GM11168 (cell line): ENCODE results near the gene CIBAR2.

Experiments used
- in situ Hi-C: fragments of 300-500 bp; cut with MboI; formaldehyde crosslinking; loops from one replicate; pipeline ENCODE4 v1.12.0; 2022; ENCODE audit warnings: low sequenced_read_pairs; ENCODE audit not compliant: unreplicated experiment

The CIBAR2 gene

GRCh38 chr16:85105475-85105874 is 6.8 kb downstream of the CIBAR2 start:
- in situ Hi-C loops = no loop called here

- in situ Hi-C loops = no loop called here
Observed at GRCh38 chr16:85104821-85105391, 7.4 kb downstream of the CIBAR2 start.

GRCh38 chr16:85104147-85104546 is 8.1 kb downstream of the CIBAR2 start:
- in situ Hi-C loops = no loop called here

- in situ Hi-C loops = no loop called here
Observed at GRCh38 chr16:85103114-85104079, 8.9 kb downstream of the CIBAR2 start.

- in situ Hi-C loops = no loop called here
Observed at GRCh38 chr16:85101956-85102630, 10.2 kb downstream of the CIBAR2 start.

- in situ Hi-C loops = no loop called here
Observed at GRCh38 chr16:85100265-85100664, 12.0 kb downstream of the CIBAR2 start.

GRCh38 chr16:85098565-85098964 is 13.7 kb downstream of the CIBAR2 start:
- in situ Hi-C loops = no loop called here

GRCh38 chr16:85096921-85097320 is 15.4 kb downstream of the CIBAR2 start:
- in situ Hi-C loops = no loop called here

- in situ Hi-C loops = no loop called here
Observed at GRCh38 chr16:85094812-85095211, 17.5 kb downstream of the CIBAR2 start.

- in situ Hi-C loops = no loop called here
Observed at GRCh38 chr16:85094176-85094805, 18.0 kb downstream of the CIBAR2 start.

GRCh38 chr16:85093705-85094104 is 18.6 kb downstream of the CIBAR2 start:
- in situ Hi-C loops = no loop called here

- in situ Hi-C loops = no loop called here
Observed at GRCh38 chr16:85092851-85093250, 19.4 kb downstream of the CIBAR2 start.

GRCh38 chr16:85092309-85092708 is 20.0 kb downstream of the CIBAR2 start:
- in situ Hi-C loops = no loop called here

GRCh38 chr16:85091522-85091910 is 20.8 kb downstream of the CIBAR2 start:
- in situ Hi-C loops = no loop called here

- in situ Hi-C loops = no loop called here
Observed at GRCh38 chr16:85090873-85091521, 21.3 kb downstream of the CIBAR2 start.

- in situ Hi-C loops = no loop called here
Observed at GRCh38 chr16:85090181-85090580, 22.1 kb downstream of the CIBAR2 start.

- in situ Hi-C loops = no loop called here
Observed at GRCh38 chr16:85089525-85089924, 22.7 kb downstream of the CIBAR2 start.

- in situ Hi-C loops = no loop called here
Observed at GRCh38 chr16:85088570-85089199, 23.6 kb downstream of the CIBAR2 start.

GRCh38 chr16:85087899-85088569 is 24.2 kb downstream of the CIBAR2 start:
- in situ Hi-C loops = no loop called here
